Stimulated activated naive CD4-positive, alpha-beta T cell treated with Interleukin-2 at 50 U/mL for 16 hours (primary cell): Measurements from ENCODE around the gene ETNK1.
"Not testable (repeated sequence)": the region's sequence is repeated elsewhere in the genome, so short reads cannot be mapped to it uniquely, and the experiment has no call there.

Experiments
- DNase-seq: peaks from one replicate; lab custom pipeline; 2025; lab: John Stamatoyannopoulos, UW

Gene ETNK1, protein sequence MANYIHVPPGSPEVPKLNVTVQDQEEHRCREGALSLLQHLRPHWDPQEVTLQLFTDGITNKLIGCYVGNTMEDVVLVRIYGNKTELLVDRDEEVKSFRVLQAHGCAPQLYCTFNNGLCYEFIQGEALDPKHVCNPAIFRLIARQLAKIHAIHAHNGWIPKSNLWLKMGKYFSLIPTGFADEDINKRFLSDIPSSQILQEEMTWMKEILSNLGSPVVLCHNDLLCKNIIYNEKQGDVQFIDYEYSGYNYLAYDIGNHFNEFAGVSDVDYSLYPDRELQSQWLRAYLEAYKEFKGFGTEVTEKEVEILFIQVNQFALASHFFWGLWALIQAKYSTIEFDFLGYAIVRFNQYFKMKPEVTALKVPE

DNA sequence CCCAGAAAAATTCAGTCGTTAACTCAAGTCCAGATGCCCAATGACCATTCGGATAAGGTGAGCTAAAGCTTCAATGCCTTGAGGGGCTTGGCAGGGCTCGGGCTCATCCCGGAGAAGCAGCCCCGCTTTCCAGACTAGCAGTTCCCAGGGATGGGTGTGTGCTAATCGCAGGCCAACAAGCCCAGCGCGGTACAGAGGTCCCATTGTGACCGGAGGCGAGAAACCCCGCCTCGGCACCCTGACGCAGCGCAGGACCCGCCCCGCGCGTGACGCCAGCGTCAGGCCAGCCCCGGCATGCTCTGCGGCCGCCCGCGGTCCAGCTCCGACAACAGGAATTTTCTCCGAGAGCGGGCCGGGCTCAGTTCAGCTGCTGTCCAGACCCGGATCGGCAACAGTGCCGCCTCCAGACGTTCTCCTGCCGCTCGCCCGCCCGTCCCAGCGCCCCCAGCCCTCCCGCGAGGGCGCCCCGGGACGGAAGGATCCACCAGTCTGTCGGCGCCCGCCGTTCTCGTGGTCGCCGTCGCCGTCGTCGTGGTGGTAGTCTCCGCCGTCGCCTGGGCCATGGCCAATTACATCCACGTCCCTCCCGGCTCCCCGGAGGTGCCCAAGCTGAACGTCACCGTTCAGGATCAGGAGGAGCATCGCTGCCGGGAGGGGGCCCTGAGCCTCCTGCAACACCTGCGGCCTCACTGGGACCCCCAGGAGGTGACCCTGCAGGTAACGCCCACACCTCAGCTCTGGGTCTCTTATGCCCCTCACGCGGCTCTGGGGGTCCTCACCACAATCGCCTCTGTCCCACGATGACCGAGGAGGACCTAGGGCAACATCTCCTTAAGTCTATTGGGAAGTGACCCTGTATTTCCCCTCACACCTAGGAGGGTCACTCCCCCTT is at the start of gene ETNK1:
Gene ETNK1 (plus strand): TSS at position 302 of the 892 bp plus-strand sequence. CDS start 260 bp downstream, at position 562.
- DNase-seq: peak; percentile 77

DNA sequence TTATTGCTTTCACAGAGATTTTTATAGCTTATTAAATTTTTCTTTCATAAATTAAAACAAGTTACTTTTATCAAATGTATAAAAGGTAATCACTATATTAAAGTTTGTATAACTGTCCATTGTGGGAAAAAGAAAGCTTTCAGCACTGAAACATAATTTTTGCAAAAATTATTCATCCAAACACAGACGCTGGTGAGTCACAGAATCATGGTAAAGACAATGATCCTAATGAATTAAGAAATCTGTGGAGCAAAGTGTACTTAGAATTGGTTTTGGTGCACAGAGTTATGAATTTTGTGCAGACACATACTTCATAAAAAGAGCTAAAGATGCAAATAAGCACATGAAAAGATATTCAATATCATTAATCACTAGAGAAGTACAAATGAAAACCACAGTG is 48.9 kb upstream of the ETNK1 start:
- DNase-seq: no peak

DNA sequence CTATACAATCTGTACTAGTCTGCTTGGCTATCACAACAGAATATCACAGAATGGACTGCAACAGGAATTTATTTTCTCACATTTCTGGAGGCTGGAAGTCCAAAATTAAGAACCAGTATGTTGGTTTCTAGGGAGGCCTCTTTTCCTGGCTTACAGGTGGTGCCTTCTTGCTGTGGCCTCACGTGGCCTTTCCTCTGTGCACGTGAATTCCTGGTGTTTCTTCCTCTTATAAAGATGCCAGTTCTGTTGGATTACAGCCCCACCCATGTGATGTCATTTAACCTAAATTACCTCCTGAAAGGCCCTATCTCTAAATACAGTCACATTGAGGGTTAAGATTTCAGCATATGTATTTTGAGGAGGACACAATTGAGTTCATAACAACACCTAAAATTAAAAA is 48.5 kb upstream of the ETNK1 start:
- no peak for DNase-seq

DNA sequence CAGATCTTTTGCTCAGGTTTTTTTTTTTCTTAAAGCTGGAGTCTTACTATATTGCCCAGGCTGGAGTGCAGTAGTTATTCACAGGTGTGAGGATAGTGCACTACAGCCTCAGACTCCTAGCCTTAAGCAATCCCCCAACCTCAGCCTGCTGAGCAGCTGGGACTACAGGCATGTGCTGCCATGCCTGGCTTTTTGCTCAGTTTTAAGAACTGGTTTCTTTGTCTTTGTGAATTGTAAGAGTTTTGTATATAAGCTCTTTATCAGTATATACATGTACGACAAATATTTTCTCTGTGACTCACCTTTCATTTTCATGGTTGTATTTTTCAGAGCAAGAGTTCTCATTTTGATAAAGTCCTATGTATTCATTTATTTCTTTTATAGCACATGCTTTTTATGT is 47.3 kb upstream of the ETNK1 start:
- DNase-seq: no peak

DNA sequence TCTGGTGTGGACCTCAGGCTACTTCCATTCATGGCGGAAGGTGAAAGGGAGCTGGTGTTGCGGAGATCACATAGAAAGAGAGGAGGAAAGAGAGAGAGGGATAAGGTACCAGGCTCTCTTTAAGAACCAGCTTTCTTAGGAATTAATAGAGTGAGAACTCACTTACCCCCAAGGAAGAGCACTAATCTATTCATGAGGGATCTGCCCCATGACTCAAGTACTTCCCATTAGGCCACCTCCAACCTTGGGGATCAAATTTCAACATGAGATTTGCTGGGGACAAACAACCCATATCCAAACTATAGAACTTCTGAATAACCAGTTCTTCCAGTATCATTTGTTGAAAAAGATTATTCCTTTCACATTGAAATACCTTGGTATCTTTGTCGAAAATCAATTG is 46.6 kb upstream of the ETNK1 start:
- DNase-seq: no peak

DNA sequence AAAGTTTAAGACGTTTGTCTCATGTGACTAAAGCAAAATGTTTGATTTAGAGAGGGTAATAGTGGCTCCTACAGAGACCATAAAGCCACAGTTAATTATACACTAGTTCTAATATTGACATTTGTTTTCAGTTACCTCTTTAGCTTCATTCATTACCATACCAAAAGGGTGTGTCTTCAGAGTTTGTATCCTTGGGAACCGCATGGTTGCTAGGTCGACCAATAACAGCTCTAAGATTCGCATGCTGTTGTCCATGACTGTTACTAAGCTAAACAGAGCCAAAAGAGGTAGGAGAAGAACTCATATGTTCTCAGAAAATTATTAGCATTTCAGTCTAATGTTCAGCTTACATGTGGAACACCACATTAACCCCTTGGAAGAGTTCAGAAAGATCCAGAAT is 36.2 kb upstream of the ETNK1 start:
- DNase-seq: no peak

DNA sequence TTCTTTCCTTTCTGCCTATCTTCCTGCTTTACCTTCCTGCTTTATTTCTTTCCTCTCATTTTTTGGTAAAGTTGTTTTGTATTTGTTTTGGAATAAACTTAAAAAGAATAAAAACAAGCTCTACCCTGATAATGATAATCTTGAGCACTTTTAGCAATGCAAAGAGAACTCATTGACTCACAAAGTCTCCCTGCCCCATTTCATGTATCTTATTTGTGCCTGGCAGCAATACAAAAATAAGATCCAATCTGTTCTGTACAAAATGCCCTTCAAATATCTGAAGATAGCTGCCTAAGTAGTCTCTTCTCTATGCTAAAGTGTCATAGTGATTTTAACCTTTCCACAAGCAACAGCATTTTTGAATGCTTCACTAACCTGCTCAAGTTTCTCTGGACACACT is 31.1 kb upstream of the ETNK1 start:
- DNase-seq: no peak

DNA sequence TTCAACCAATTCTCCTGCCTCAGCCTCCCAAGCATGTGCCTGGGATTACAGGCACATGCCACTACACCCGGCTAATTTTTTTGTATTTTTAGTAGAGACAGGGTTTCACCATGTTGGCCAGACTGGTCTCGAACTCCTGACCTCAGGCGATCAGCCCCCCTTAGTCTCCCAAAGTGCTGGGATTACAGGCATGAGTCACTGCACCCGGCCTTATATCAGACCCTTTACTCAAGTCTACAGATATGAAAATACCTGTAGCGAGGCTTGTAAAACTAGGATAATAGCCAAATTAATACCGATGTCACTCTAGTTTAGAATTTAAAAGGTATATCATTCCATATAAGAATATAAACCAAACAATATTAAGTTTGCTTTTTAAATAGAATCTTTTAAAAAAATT is 27.4 kb upstream of the ETNK1 start:
- DNase-seq: not testable (repeated sequence)

DNA sequence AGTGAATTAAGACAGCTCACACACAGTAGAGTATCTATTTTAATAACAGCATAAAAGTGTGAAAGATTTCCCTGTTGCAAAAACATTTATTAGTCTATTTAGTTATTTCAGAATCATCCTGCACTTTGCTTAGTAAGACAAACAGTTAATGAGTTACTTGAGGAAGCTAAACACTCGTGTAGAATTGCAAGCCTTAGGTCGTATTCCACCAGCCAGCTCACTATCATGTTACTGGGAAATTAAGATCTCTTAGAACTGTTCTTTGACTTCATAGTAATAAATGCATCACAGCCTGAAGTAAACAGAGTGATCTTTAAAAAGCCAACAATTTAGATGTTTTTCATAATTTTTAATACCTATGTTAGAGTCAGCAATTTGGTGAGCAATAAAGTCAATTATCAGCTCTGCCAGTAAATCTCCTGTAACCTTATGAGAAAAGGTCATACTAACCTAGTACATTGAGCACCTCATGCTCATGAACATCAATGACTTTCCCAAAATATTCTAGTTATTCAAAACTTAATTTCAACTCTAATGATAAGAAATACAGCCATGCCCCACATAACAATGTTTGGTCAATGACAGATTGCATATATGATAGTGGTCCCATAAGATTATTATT is 26.7 kb upstream of the ETNK1 start:
- no peak for DNase-seq

DNA sequence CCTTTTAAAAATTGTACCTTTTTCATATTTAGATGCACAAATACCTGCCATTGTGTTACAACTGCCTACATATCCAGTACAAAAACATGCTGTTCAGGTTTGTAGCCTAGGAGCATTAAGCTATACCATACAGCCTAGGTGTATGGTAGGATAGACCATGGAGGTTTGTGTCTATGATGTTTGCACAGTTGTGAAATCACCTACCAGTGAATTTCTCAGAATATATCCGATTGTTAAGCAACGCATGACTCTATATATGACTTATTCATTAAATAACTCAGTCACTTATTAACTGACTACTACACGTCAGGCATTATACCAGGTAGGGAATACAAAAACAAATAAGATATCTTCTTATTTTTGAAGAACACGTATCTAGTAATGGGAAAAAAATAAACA is 26.2 kb upstream of the ETNK1 start:
- no peak for DNase-seq

DNA sequence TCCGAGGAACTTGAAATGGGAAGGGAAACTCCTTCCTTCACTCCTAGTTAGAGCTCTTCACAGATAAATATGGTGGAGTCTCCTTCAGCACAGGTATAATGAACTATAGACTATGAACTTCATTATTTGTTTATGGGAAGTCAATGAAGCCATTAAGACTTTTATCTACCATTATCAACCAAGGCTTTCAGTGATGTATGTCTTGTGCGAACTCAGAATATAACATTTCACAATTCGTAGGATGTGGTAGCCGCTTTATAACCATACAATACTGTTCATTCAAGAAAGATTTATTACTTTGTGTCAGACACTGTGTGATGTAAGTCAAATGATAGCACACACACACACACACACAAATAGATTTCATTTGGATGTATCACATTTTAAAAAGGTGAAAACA is 24.8 kb upstream of the ETNK1 start:
- no peak for DNase-seq

DNA sequence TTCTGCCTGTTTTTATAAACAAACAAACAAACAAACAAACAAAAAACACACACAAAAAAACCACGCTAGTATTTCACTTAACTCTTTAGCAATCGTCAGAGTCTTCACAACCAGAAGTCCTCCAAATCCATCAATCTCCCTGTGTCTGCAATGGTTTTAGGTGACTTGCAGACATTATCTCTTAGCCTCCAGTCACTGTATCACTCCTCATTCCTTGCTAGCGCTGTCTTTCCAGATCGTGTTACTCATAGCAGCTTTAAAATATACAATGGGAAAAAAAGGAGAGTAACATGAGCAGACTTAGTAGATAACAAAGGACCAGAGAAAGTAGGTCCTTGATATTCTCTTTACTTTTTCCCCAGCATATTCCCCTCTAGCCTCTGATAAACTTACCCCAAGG is 15.5 kb upstream of the ETNK1 start:
- no peak for DNase-seq

DNA sequence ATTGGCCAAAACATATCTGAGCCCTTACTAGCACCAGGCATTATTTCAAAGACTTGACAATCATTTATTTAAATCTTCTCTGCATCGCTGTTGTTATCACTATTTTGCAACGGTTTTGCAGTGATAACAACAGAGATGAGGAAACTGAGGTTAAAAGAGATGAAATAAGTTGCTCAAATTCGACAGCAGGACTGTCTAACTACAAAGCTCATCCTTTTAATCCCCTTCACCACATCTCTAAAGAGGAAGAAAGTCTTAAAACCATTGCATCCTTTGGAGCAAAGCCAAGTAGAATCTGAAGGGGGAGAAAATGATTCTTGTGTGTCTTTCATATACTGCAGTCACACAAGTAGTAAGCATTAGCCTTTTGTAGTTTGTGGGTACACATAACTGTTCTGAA is 14.8 kb upstream of the ETNK1 start:
- DNase-seq: no peak

DNA sequence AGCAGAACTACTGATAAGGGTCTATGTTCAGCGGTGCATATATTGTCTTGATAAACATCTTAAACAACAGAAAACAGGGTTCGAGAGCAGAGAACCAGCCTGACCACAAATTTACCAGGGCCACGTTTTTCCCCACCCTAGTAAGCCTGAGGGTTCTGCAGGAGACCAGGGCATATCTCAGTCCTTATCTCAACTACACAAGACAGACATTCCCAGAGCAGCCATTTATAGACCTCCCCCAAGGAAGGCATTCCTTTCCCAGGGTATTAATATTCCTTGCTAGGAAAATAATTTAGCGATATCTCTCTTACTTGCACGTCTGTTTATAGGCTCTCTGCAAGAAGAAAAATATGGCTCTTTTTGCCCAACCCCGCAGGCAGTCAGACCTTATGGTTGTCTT is 12.1 kb upstream of the ETNK1 start:
- not testable (repeated sequence) for DNase-seq

DNA sequence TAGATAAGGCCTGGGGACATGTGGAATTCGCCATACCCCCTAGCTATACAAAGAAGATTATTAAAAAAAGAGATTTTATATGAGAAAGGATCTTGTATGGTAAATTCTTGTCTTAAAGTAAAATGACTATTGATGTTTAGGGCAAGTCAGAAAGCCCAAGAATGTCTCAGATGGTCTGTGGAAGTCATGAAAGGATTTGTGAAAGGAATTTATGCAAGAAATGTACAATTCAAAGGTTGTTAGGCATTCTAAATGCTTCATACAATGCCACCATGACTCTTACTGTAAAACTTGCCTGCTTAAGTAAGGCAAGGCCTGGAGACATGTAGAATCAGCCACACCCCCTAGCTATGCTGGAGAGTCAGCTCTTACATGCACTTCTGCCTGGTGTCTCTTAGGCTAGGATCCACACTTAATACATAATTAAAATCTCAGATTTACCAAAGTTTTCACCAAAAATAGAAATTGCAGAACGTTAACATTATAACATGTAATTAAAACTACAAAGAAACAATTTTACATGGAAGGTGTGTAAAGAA is 8.9 kb upstream of the ETNK1 start:
- no peak for DNase-seq

DNA sequence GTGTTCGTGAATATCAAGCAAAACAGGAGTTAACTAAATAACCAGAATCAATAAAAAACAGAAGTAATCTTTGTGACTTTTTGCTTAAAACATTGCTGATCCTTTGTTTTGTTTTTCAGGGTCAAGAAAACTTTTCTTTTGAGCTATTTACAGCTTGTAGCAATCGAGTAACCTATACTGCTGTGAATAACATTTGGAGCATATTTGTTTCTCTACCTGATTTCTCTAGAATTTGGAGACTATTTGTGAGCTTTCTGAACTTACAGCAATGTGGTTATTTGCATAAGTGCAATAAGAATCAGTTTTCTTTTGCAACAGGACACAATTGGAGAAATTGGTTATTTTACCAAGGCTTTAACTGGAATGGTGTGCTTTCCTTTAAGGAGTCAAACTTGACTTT is 7.3 kb upstream of the ETNK1 start:
- no peak for DNase-seq

DNA sequence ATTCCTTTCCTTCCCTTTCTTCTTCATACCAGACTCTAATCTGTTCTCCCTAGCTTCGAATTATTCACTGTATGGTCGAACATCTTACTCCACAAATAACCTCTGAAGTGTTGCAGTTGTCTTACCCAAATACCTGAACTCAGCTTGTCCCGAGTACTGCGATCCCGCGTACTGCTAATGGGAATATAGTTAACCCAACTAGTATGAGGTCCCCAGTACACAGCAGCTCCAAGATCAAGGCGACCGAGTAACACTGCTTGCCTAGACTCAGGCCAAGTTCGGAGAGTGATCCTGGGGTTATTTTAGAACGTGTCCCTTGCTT is 462 bp upstream of the ETNK1 start:
- no peak for DNase-seq

DNA sequence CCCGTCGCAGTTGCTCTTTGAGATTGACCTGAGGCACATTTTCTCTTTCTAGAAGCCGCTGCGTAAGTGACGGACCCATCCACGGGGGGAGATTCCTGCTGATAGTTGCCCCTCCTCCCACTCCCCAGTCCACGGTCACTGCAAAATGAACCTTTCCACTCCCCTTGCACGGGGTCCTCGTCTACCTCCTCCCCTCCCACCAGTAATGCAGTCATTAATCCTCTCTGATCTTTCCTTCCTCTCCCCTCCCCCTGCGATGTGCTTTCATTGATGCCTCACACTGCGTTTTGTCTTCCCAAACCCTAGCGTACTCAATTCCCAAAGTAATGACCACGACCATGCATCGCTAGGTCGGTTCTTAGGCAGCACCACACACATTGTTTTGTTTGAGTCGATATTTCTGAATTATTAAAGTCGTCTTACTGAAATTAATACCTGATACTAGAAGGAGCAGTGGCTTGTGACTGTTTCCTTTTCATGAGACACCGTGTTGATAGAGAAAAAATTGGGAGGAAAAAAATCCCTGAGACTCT is 857 bp downstream of the ETNK1 start:
- DNase-seq: peak; percentile 34

DNA sequence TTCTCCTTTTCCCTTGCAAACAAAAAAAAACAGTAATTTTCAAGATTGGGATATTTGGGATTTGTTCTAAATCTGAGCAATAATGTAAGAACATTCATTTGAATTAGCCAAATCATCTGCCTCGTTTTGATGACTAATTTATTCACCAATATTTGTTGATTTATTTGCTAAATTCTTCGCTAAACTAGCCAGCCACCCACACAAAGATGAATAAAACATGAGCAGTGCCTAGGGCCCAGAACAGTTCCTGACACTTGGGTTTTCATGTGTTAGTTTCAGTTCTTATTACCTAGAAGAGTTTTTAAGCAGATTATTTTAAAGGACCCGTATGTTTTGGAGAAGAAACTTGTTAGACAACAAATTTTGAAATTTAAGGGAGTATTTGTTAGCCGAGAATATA is 1.4 kb downstream of the ETNK1 start:
- peak; percentile 10 for DNase-seq

DNA sequence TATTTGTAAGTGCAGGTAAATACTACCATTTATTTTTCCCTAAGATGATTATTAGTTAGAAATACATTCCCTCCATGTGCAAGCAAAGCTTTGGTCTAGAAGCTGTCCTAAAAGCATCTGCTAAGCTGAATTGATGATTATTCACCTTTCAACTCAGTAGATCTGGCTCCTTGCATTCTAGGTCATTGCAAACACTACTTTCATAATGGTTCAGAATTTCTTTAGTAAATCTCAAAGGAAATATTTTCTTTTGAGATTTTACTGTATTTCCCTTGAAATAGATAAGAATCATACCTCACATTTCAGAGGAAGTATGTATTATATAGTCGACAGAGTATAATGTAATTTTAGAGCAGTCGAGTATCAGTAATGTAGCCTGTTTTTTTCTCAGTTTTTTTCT is 2.4 kb downstream of the ETNK1 start:
- no peak for DNase-seq

DNA sequence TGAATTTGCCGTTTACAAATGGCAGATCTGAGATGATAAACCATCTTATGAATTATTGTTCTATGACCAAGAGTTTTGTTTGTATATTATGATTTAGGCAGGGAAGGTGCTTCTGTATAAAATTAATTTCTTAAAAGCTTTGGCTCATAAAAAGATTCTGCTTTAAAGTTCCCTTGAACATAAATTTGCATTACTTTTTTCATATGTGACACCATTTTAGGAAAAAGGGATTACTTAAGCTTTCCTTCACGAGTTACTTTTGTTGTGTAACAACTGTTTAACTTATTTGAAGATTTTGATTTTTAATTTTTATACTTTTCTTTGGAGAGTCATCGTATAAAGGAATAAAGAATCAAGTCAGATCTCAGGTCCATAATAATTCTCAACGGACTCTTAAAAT is 3.3 kb downstream of the ETNK1 start:
- no peak for DNase-seq

DNA sequence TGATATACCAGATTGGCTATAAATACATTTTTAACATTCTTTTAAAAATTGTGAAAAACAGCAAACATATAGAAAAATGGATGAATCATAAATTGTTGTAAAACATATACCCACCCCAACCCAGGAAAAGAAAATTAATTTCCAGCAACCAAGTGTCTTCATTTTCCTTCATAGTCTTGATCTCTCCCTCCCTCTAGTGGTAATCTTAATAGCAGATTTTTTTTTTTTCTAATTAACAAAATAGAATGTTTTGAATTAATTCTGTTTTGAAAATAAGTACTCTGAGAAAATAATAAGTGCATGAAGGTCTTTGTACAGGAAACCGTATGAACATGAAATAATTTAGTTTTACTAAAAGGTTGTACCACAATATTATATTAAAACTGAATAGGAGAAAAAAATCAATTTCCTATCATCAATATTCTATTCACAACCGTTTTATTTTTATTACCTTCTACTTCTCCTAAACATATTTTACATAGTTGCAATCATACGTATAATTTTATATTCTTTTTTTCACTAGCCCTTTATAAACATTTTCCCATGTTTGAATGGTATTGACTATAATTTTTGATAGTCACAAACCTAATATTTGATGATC is 7.0 kb downstream of the ETNK1 start:
- no peak for DNase-seq
